ENCODE measurements around the gene CCDC3.
"Not testable (repeated sequence)": the region's sequence is repeated elsewhere in the genome, so short reads cannot be mapped to it uniquely, and the experiment has no call there.

Gene CCDC3

DNA sequence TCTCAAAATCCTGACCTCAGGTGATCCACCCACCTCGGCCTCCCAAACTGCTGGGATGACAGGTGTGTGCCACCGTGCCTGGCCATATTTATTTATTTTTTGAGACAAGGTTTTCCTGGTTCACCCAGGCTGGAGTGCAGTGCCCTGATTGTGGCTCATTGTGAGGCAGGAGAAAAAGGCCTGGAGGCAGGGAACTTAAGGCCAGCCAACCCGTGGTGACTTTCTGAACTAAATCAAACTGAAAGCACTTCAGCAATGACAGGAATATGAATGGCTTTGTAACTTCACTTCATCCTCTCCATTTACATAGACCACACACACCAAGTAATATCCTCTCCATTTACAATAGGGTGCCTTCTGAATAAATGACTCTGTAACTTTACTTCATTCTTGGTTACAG lies 124.4 kb downstream of the CCDC3 start:
- no peak for DNase-seq

- no peak for DNase-seq
These were observed 125.2 kb downstream of the CCDC3 start for GRCh38 chr10:12876266-12876665.

GRCh38 chr10:12875100-12875499 lies 126.4 kb downstream of the CCDC3 start:
- DNase-seq, result no peak

- DNase-seq, result no peak
These were observed 127.0 kb downstream of the CCDC3 start for GRCh38 chr10:12874501-12874900.

GRCh38 chr10:12873172-12873571 lies 128.3 kb downstream of the CCDC3 start:
- no peak for DNase-seq

GRCh38 chr10:12872577-12872976 lies 128.9 kb downstream of the CCDC3 start:
- DNase-seq, result no peak

DNA sequence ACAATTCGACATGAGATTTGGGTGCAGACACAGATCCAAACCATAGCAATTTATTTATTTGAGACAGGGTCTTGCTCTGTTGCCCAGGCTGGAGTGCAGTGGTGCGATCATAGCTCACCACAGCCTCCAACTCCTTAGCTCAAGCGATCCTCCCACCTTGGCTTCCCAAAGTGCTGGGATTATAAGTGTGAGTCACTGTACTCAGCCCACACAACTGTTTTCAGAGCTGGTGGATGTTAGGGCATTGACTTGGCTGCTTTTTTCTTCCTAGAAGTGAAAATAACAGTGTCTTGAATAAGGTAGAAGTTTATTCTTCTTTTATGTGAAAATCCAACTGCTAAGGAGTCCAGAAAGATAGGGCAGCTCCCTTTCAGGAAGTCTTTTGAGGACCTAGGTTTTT lies 132.1 kb downstream of the CCDC3 start:
- no peak for DNase-seq

DNA sequence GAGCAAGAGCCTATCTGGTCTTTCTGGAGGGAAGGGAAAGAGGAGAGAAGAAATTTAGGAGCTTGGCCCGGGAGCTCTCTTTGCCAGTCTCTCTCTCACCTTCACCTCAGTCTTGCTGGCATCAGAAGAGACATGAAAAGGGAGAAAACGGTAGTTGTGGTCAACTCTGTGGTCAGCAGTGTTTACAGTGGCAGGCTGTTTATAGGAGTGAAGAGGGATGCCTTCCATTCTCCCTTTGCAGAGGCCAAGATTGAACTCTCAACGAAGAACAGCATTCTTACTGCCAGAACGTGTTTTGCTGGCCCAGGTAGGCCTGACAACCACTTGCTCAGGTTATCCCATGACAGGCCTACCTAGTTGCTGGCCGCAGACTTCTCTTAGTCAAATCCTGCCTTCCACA lies 133.3 kb downstream of the CCDC3 start:
- DNase-seq, result no peak

GRCh38 chr10:12865515-12865914 lies 136.0 kb downstream of the CCDC3 start:
- not testable (repeated sequence) for DNase-seq

GRCh38 chr10:12862459-12862858 lies 139.1 kb downstream of the CCDC3 start:
- DNase-seq, result no peak

DNA sequence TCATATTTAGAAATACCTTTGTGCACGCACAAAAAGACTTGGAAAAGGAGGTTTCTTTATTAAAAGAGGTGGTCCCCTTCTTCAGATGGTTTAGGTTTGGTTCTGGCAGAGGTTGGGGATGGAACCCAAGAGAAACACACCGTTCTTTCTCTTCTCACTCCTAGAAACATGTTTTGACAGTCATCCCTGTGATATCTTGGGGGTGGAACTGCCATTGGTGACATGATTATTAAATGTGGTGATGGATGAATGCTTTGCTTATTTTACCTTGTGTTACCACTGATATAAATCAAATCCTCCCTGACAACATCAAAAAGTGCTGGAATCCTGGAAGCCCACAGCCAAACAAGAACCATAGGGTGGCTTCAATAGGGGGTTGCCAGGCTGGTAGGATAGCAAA lies 146.5 kb downstream of the CCDC3 start:
- DNase-seq, result no peak

DNA sequence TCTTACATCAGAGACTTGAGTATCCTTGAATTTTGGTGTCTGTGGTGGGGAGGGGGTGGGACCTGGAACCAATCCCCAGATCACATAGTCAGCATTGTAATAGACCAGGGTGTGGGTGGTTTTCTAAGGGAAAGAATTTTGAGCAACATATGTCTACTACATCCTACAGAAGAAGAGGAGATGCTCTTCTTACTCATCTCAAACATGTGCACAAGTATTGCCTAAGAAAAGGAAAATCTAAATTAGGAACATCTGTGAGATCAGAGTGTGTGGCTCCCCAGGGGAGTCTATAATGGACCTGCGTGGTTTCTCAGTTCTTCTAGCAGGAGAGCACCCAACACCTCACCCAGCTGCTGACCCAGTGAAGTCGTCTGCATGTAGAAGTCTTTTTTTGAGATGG lies 148.8 kb downstream of the CCDC3 start:
- DNase-seq, result no peak

GRCh38 chr10:12849319-12850181 lies 152.0 kb downstream of the CCDC3 start:
- DNase-seq, result no peak

DNA sequence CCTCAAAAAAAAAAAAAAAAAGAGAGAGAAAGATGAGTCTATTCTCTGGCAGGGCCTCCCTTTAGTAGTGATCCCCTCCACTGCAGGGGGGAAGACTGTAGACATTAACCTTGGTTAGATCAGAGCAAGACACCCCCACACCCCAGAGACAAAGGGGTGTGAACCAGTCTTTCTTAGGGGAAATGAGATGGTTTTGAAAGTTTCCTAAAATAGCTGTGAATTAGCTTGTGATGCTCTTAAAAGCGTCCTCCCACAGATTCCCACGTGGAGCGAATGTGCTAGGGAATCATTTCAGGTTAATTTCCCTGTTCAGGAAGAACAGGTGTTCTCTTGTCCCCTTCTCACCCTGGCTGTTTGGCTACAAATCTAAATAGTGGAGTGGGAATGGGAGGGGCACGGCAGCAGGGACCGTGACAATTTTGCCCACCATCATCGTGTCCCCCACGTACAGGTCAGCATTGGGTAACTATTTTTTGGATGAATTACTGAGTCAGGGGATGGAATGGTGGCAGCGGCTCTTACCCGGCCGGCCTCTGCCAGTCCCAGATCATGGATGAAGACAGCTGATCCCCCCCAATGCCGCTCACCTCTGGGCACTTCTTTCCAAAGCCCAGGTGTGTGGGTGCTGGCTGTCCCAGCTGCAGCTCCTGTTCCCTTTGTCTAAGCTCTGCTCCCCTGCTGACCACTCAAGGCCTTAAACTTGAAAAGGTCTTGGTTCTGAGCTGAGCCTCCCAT lies 152.9 kb downstream of the CCDC3 start:
- no peak for DNase-seq

DNA sequence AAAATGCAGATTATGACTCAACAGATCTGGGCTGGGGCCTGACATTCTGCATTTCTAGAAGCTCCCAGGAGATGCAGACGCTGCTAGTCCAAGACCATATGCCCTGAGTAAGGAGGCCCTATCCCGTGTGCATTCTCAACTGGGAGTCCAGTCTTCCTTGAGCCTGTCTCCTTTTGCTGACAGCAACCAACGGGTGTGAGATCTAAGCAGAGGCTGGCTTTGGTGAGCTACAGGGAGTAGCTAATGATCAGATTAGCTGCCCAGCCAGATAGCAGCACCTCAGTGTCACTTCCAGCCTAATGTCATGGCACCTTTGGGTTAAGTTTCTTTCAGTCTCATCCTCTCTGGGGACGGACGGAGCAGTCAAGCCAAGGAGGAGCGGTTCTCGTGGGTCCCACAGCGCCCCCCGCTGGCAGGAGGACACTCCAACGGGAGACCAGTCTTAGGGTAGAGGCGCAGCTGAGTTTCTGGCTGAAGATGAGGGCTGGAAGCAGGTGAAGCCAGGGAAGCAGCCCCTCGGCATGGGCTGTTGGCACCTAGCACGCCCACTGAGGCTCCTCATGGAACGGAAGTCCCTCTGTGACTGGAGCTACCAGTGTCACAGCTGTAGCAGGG lies 154.0 kb downstream of the CCDC3 start:
- no peak for DNase-seq

GRCh38 chr10:12846718-12847117 lies 154.8 kb downstream of the CCDC3 start:
- peak; percentile 7 for DNase-seq
